K562 (cell line): ENCODE results near the gene RCBTB1. TPM values are rescaled to one million over a fixed set of nuclear protein-coding genes. Genes with fewer than 3 reads are reported as not detected.

Experiments used
- ATAC-seq: fragments of 200-7000 bp; cut with Tn5 transposase; 3 replicates; pipeline ENCODE4 v1.9.1; 2020; ENCODE audit warnings: moderate library complexity
- BruUV-seq: library from RNA; stranded (reverse); fragments of 400-500 nt; replicated peaks from 2 replicates; lab custom pipeline; 2021; lab: Mats Ljungman, UMichigan
- CTCF ChIA-PET: fragments of 300-600 bp; formaldehyde crosslinking; extraction: SDS; loops from one replicate; lab custom pipeline; 2021; ENCODE audit warnings: low intra/inter-chr PET ratio; lab: Yijun Ruan, JAX
- POLR2A ChIA-PET: fragments of 300-600, 350-650 bp; sonication (Branson Sonifier 250); formaldehyde crosslinking; extraction: SDS; loops from one replicate; lab custom pipeline; 2021; ENCODE audit warnings: antibody characterized with exemption, inconsistent platforms; lab: Yijun Ruan, JAX
- DNase-seq, 4 experiments: peaks; one replicate each; pipeline versions ENCODE4 v3.0.0 to v3.0.0-alpha.2; 2011 to 2018; ENCODE audit warnings: low spot score in 3 of 4, mixed read lengths in 3 of 4; ENCODE audit errors: extremely low read depth in 1 of 4
- FAIRE-seq: peaks from 2 replicates; lab custom pipeline; 2011; peaks lifted over from hg19 to GRCh38; lab: Jason Lieb, UNC
- H2AFZ ChIP-seq: 2 replicates; pipeline ENCODE4 v1.6.0; 2011; ENCODE audit warnings: low read depth, low read length, control low read depth, inconsistent platforms
- H3K27ac ChIP-seq: fragments of 200-600 bp; 3 replicates; pipeline ENCODE4 v1.8.0; 2011; ENCODE audit warnings: low read depth, mild to moderate bottlenecking, control low read depth, inconsistent platforms, low read length, moderate library complexity, mixed read lengths; ENCODE audit errors: extremely low read depth
- H3K27me3 ChIP-seq, 2 experiments: fragments of 300-600 bp in 1 of 2; 2 replicates in 1 of 2; 3 replicates in 1 of 2; pipeline versions ENCODE4 v1.6.0 to v1.8.0; 2011; ENCODE audit warnings: inconsistent platforms in 2 of 2, low read length in 2 of 2, mild to moderate bottlenecking in 1 of 2, mixed read lengths in 1 of 2, moderate library complexity in 1 of 2; ENCODE audit not compliant: control insufficient read depth in 2 of 2, insufficient read depth in 2 of 2
- H3K36me3 ChIP-seq: fragments of 300-600 bp; 3 replicates; pipeline ENCODE4 v1.8.0; 2011; ENCODE audit warnings: mild to moderate bottlenecking, low read length, inconsistent platforms; ENCODE audit not compliant: control insufficient read depth, insufficient read depth
- H3K4me1 ChIP-seq, 2 experiments: fragments of 200-600 bp in 1 of 2; replicated peaks in 1 of 2; 2 replicates in 1 of 2; 3 replicates in 1 of 2; pipeline versions ENCODE4 v1.5.1 to v1.8.0; 2011; ENCODE audit warnings: inconsistent platforms in 2 of 2, low read length in 2 of 2, mild to moderate bottlenecking in 1 of 2, mixed read lengths in 1 of 2, moderate library complexity in 1 of 2; ENCODE audit not compliant: control insufficient read depth in 2 of 2, insufficient read depth in 2 of 2
- H3K4me2 ChIP-seq: 2 replicates; pipeline ENCODE4 v1.6.1; 2011; ENCODE audit warnings: low read length, control low read depth, inconsistent platforms, mixed read lengths; ENCODE audit not compliant: insufficient read depth
- H3K4me3 ChIP-seq: fragments of 200-600 bp; sonication (generic), shearing (Covaris generic); 2 replicates; pipeline ENCODE4 v1.5.1; 2016; ENCODE audit warnings: control low read depth, inconsistent platforms
- H3K79me2 ChIP-seq: fragments of 200-600 bp; 3 replicates; pipeline ENCODE4 v1.8.0; 2011; ENCODE audit warnings: low read length, inconsistent platforms; ENCODE audit not compliant: control insufficient read depth, insufficient read depth
- H3K9ac ChIP-seq, 2 experiments: 2 replicates each; pipeline versions ENCODE4 v1.6.0 to v1.6.1; 2011; ENCODE audit warnings: low read depth in 2 of 2, low read length in 2 of 2, control low read depth in 1 of 2, inconsistent platforms in 1 of 2, mild to moderate bottlenecking in 1 of 2, mixed read lengths in 1 of 2; ENCODE audit not compliant: insufficient read depth in 1 of 2
- H3K9me1 ChIP-seq: one replicate; pipeline ENCODE4 v1.6.0; 2011; ENCODE audit warnings: inconsistent platforms, mild to moderate bottlenecking, low read length, moderate library complexity; ENCODE audit not compliant: control insufficient read depth, insufficient read depth
- H3K9me3 ChIP-seq: replicated peaks from 2 replicates; pipeline ENCODE4 v1.5.1; 2011; ENCODE audit warnings: low read depth, low read length, inconsistent platforms; ENCODE audit not compliant: control insufficient read depth, insufficient read depth
- H4K20me1 ChIP-seq: replicated peaks from 2 replicates; pipeline ENCODE4 v1.6.1; 2011; ENCODE audit warnings: low read length, inconsistent platforms, mixed read lengths; ENCODE audit not compliant: control insufficient read depth, insufficient read depth
- ZNF551 ChIP-seq: fragments of 250-450 bp; sonication (Bioruptor Pico); IDR thresholded peaks from 2 replicates; pipeline ENCODE4 v1.5.0; 2021; ENCODE audit warnings: mild to moderate bottlenecking, moderate library complexity
- WGBS: fragments of 100-300 bp; shearing (Covaris generic); methylation state at CpG from one replicate; pipeline ENCODE4 v1.1.6; 2016; ENCODE audit warnings: low coverage, mixed read lengths; ENCODE audit not compliant: insufficient coverage; ENCODE audit errors: missing lambda C conversion rate; 5-methylcytosine and 5-hydroxymethylcytosine counted together
- in situ Hi-C: fragments of 300-500 bp; cut with MboI; formaldehyde crosslinking; loops from 4 replicates; pipeline ENCODE4 v1.15.0; 2018; ENCODE audit warnings: inconsistent platforms, mixed read lengths
- intact Hi-C: fragments of 100-400 bp; cut with micrococcal nuclease; formaldehyde crosslinking; loops from 2 replicates; pipeline ENCODE4 v1.14.2; 2022
- polyA plus RNA-seq, 8 experiments: library from polyadenylated mRNA; depleted of rRNA in 4 of 8; stranded (reverse) in 5 of 8; unstranded in 3 of 8; fragments of >200 nt; fragmentation: Nextera tagmentation in 2 of 8; fragmentation: Illumina TruSeq in 1 of 8; extraction: Ambion mirVana in 2 of 8; extraction: Trizol in 1 of 8; gene quantifications; 2 replicates each; pipeline versions ENCODE4 v1.2.1 to v1.2.3, GENCODE V29; 2011 to 2014; ENCODE audit warnings: inconsistent platforms in 1 of 8, missing spikeins in 1 of 8
- total RNA-seq, 7 experiments: library from RNA; depleted of rRNA in 6 of 7; stranded (reverse); fragments of >200 nt in 6 of 7; fragmentation: Illumina TruSeq in 2 of 7; extraction: Trizol in 2 of 7; gene quantifications; 2 replicates each; pipeline versions ENCODE4 v1.2.1 to v1.2.3, GENCODE V29; 2011 to 2021; ENCODE audit warnings: low replicate concordance in 1 of 7
- TF ChIP-seq, protein P1 (sequence below), 3 experiments: IDR thresholded peaks in 2 of 3; conservative IDR thresholded peaks in 1 of 3; 2 replicates each; pipeline ENCODE4 v1.5.1; 2011 to 2012; ENCODE audit warnings: low read length in 3 of 3, mild to moderate bottlenecking in 3 of 3, control low read depth in 2 of 3, improper control_type of control experiment in 1 of 3, inconsistent platforms in 1 of 3, low read depth in 1 of 3, mixed read lengths in 1 of 3, moderate library complexity in 1 of 3; ENCODE audit not compliant: insufficient read depth in 2 of 3
- TF ChIP-seq, protein P2 (sequence below): IDR thresholded peaks from 2 replicates; pipeline ENCODE4 v1.6.1; 2011; ENCODE audit warnings: borderline replicate concordance, low read depth, mild to moderate bottlenecking, moderate library complexity, low read length; ENCODE audit not compliant: insufficient read depth, poor library complexity, severe bottlenecking

Gene RCBTB1
- total and polyA plus RNA-seq, 9 of the 15 experiments (the other 6 are each of a cell fraction or from before 2014, with no cell fraction given) = 4.0 to 11.3 (median 8.4) TPM

DNA sequence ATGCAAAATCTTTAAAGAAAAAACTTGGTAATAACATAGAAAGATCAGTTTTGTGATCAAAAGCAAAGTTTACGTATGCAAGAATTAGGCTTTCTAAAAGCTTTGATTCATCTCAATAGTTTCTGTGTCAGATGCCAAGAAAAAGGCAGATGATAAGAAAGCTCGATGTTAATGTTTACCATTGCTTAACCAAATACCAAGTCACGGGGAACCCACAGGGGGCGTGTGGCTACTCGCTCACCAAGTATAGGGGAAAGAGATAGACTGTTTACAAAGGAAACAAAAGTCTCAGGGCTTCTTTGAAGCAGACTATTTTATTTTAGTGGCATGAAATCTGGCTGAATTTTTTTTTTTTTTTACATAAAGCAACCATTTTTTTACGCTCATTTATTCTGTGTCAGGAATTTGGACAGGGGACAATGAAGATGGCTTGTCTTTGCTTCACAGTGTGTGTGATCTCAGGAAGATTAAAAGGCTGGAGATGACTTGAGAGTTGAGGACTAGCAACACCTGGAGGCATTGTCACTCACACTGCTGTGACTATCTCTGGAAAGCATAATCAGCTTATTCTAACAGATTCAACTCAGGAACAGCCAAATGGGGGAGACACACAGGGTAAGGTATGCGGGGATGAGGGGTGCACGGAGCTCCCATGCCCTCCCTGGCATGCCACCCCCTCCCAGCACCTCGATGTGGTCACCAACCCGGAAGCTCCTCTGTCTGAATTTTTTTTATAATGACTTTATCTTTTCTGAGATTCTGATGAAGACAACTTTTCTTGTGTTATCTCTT, 24.9 kb downstream of the RCBTB1 start:
- H3K4me1 ChIP-seq = no peaks in the 10 kb centered on the region
- peak in 1 of 4 experiments; percentile 8 for DNase-seq
- intact Hi-C loops (no loop called here), in situ Hi-C loops (no loop called here)
- H3K4me3 ChIP-seq = no peak overlapping the region
- CTCF ChIA-PET = interaction anchor here (0.6 kb wide), 1 partner anchor 230 kb away, joined by 5 read pairs; no protein-coding TSS in a partner anchor
- H4K20me1 ChIP-seq = no peaks in the 10 kb centered on the region
- no peak for TF ChIP-seq ZNF551 (CRISPR knock-in tag)
- TF ChIP-seq, protein P1, sequence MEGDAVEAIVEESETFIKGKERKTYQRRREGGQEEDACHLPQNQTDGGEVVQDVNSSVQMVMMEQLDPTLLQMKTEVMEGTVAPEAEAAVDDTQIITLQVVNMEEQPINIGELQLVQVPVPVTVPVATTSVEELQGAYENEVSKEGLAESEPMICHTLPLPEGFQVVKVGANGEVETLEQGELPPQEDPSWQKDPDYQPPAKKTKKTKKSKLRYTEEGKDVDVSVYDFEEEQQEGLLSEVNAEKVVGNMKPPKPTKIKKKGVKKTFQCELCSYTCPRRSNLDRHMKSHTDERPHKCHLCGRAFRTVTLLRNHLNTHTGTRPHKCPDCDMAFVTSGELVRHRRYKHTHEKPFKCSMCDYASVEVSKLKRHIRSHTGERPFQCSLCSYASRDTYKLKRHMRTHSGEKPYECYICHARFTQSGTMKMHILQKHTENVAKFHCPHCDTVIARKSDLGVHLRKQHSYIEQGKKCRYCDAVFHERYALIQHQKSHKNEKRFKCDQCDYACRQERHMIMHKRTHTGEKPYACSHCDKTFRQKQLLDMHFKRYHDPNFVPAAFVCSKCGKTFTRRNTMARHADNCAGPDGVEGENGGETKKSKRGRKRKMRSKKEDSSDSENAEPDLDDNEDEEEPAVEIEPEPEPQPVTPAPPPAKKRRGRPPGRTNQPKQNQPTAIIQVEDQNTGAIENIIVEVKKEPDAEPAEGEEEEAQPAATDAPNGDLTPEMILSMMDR (IDR thresholded peaks at IDR 0.05 in 2 of 3, conservative IDR thresholded peaks at IDR 0.05 in 1 of 3; ENCODE audit: insufficient read depth in 2 of 3, low read depth in 1 of 3, low read length in 3 of 3) = peak in 1 of 3 experiments; percentile 20; a peak in 2 of 6 replicates
- TF ChIP-seq, protein P2, sequence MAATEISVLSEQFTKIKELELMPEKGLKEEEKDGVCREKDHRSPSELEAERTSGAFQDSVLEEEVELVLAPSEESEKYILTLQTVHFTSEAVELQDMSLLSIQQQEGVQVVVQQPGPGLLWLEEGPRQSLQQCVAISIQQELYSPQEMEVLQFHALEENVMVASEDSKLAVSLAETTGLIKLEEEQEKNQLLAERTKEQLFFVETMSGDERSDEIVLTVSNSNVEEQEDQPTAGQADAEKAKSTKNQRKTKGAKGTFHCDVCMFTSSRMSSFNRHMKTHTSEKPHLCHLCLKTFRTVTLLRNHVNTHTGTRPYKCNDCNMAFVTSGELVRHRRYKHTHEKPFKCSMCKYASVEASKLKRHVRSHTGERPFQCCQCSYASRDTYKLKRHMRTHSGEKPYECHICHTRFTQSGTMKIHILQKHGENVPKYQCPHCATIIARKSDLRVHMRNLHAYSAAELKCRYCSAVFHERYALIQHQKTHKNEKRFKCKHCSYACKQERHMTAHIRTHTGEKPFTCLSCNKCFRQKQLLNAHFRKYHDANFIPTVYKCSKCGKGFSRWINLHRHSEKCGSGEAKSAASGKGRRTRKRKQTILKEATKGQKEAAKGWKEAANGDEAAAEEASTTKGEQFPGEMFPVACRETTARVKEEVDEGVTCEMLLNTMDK = peak; percentile 44
- no peaks in the 10 kb centered on the region for H3K79me2 ChIP-seq
- H2AFZ ChIP-seq = no peak overlapping the region
- 77% methylated on average over 10 of the region's 10 CpGs for WGBS
- ATAC-seq = 0 out of 3 replicates have a peak, but pooled peaks have one; percentile 37
- no peak overlapping the region for H3K4me2 ChIP-seq
- no peaks in the 10 kb centered on the region for H3K27me3 ChIP-seq
- POLR2A ChIA-PET = no interaction called here
- no peaks in the 10 kb centered on the region for H3K9me3 ChIP-seq
- H3K36me3 ChIP-seq = peaks cover 14% of the 10 kb centered on the region; the same call in 2 of the 3 replicates
- no peak overlapping the region for H3K27ac ChIP-seq
- no TSS peak for BruUV-seq
- no peaks in the 10 kb centered on the region for H3K9me1 ChIP-seq
- no peak for FAIRE-seq
- H3K9ac ChIP-seq = no peak overlapping the region
